IMR-90 (cell line): ENCODE results near the gene MEIKIN. TPM values are rescaled to one million over a fixed set of nuclear protein-coding genes. Genes with fewer than 3 reads are reported as not detected.

Experiments
- ATAC-seq: fragments of 200-7000 bp; cut with Tn5 transposase; 2 replicates; pipeline ENCODE4 v1.9.1; 2020; ENCODE audit warnings: low read depth, mild to moderate bottlenecking, moderate library complexity
- BruUV-seq: library from RNA; stranded (reverse); fragments of 400-500 nt; replicated peaks from 2 replicates; lab custom pipeline; 2021; lab: Mats Ljungman, UMichigan
- CTCF ChIA-PET: fragments of 300-600 bp; formaldehyde crosslinking; extraction: SDS; loops from one replicate; lab custom pipeline; 2021; ENCODE audit warnings: antibody characterized with exemption; lab: Yijun Ruan, JAX
- POLR2A ChIA-PET: fragments of 300-600 bp; sonication (Branson Sonifier 250); formaldehyde crosslinking; loops from one replicate; lab custom pipeline; 2022; ENCODE audit warnings: antibody characterized with exemption; ENCODE audit not compliant: unreplicated experiment; lab: Charles Lee
- DNase-seq: peaks from one replicate; pipeline ENCODE4 v3.0.0; 2013
- H2AFZ ChIP-seq: replicated peaks from 2 replicates; pipeline ENCODE3; 2013; ENCODE audit warnings: low read length, mild to moderate bottlenecking; ENCODE audit not compliant: poor library complexity
- H2AK5ac ChIP-seq: 2 replicates; pipeline ENCODE4 v1.6.1; 2013; ENCODE audit warnings: low read depth, low read length, inconsistent platforms
- H2AK9ac ChIP-seq: replicated peaks from 2 replicates; pipeline ENCODE3; 2013; ENCODE audit warnings: mild to moderate bottlenecking, low read depth, low read length, moderate library complexity; ENCODE audit not compliant: poor library complexity
- H2BK120ac ChIP-seq: 2 replicates; pipeline ENCODE4 v1.6.1; 2013; ENCODE audit warnings: low read depth, low read length, inconsistent platforms
- H2BK15ac ChIP-seq: 3 replicates; pipeline ENCODE4 v1.6.1; 2013; ENCODE audit warnings: low read depth, low read length, inconsistent platforms
- H2BK20ac ChIP-seq: 2 replicates; pipeline ENCODE4 v1.6.1; 2013; ENCODE audit warnings: low read depth, mild to moderate bottlenecking, inconsistent platforms, low read length, moderate library complexity
- H2BK5ac ChIP-seq: 2 replicates; pipeline ENCODE4 v1.6.1; 2013; ENCODE audit warnings: mild to moderate bottlenecking, low read depth, low read length, inconsistent platforms; ENCODE audit not compliant: poor library complexity, severe bottlenecking
- H3K14ac ChIP-seq: replicated peaks from 2 replicates; pipeline ENCODE4 v1.6.1; 2013; ENCODE audit warnings: low read depth, low read length, inconsistent platforms
- H3K18ac ChIP-seq: 2 replicates; pipeline ENCODE4 v1.6.1; 2013; ENCODE audit warnings: low read depth, low read length, control low read depth
- H3K23ac ChIP-seq: 2 replicates; pipeline ENCODE4 v1.6.1; 2013; ENCODE audit warnings: low read depth, low read length, inconsistent platforms
- H3K27ac ChIP-seq: 2 replicates; pipeline ENCODE4 v1.5.1; 2013; ENCODE audit warnings: mild to moderate bottlenecking, control low read depth, low read length; ENCODE audit not compliant: insufficient read depth
- H3K27me3 ChIP-seq: 2 replicates; pipeline ENCODE4 v1.6.1; 2013; ENCODE audit warnings: low read length; ENCODE audit not compliant: control insufficient read depth, insufficient read depth
- H3K36me3 ChIP-seq: 2 replicates; pipeline ENCODE4 v1.6.1; 2013; ENCODE audit warnings: low read length, mixed read lengths; ENCODE audit not compliant: control insufficient read depth, insufficient read depth
- H3K4ac ChIP-seq: 2 replicates; pipeline ENCODE4 v1.6.1; 2013; ENCODE audit warnings: low read depth, low read length, inconsistent platforms
- H3K4me1 ChIP-seq: 2 replicates; pipeline ENCODE4 v1.6.1; 2013; ENCODE audit warnings: low read length, mixed read lengths; ENCODE audit not compliant: control insufficient read depth, insufficient read depth
- H3K4me2 ChIP-seq: 2 replicates; pipeline ENCODE4 v1.6.1; 2013; ENCODE audit warnings: low read depth, mild to moderate bottlenecking, control low read depth, low read length, moderate library complexity
- H3K4me3 ChIP-seq: 2 replicates; pipeline ENCODE4 v1.5.1; 2013; ENCODE audit warnings: low read depth, mild to moderate bottlenecking, control low read depth, low read length, moderate library complexity; ENCODE audit not compliant: insufficient read depth
- H3K56ac ChIP-seq: 2 replicates; pipeline ENCODE4 v1.6.1; 2013; ENCODE audit warnings: low read length, inconsistent platforms; ENCODE audit not compliant: insufficient read depth; ENCODE audit errors: extremely low read depth
- H3K79me1 ChIP-seq, 2 experiments: 2 replicates each; pipeline ENCODE4 v1.6.1; 2013; ENCODE audit warnings: low read length in 2 of 2, inconsistent platforms in 1 of 2, low read depth in 1 of 2
- H3K9ac ChIP-seq: 2 replicates; pipeline ENCODE4 v1.6.1; 2013; ENCODE audit warnings: low read depth, low read length, control low read depth
- H3K9me1 ChIP-seq: 2 replicates; pipeline ENCODE4 v1.6.1; 2013; ENCODE audit warnings: low read length, inconsistent platforms; ENCODE audit not compliant: insufficient read depth
- H3K9me3 ChIP-seq: 2 replicates; pipeline ENCODE4 v1.6.1; 2013; ENCODE audit warnings: low read length; ENCODE audit not compliant: control insufficient read depth, insufficient read depth
- H4K20me1 ChIP-seq: 2 replicates; pipeline ENCODE4 v1.6.1; 2013; ENCODE audit warnings: low read length, inconsistent platforms; ENCODE audit not compliant: insufficient read depth
- H4K5ac ChIP-seq: 2 replicates; pipeline ENCODE4 v1.6.1; 2013; ENCODE audit warnings: mild to moderate bottlenecking, low read depth, low read length, control low read depth
- H4K8ac ChIP-seq, 2 experiments: 2 replicates each; pipeline ENCODE4 v1.6.1; 2013; ENCODE audit warnings: low read depth in 2 of 2, low read length in 2 of 2, control low read depth in 1 of 2, inconsistent platforms in 1 of 2
- H4K91ac ChIP-seq: 2 replicates; pipeline ENCODE4 v1.6.1; 2013; ENCODE audit warnings: low read depth, low read length, inconsistent platforms; ENCODE audit not compliant: insufficient read depth
- BHLHE40 ChIP-seq: fragments of 150-350 bp; IDR thresholded peaks from 2 replicates; pipeline ENCODE4 v1.6.1; 2016; ENCODE audit warnings: mild to moderate bottlenecking, low read depth, low read length
- CEBPB ChIP-seq: IDR thresholded peaks from 2 replicates; pipeline ENCODE4 v1.6.1; 2012; ENCODE audit warnings: low read depth, low read length, improper control_type of control experiment
- CHD1 ChIP-seq: IDR thresholded peaks from 2 replicates; pipeline ENCODE4 v1.6.1; 2012; ENCODE audit warnings: low read depth, low read length, improper control_type of control experiment
- FOS ChIP-seq: fragments of 150-350 bp; IDR thresholded peaks from 2 replicates; pipeline ENCODE4 v1.6.1; 2016; ENCODE audit warnings: low read depth, low read length
- MAFK ChIP-seq: IDR thresholded peaks from 2 replicates; pipeline ENCODE4 v1.6.1; 2012; ENCODE audit warnings: low read depth, low read length, improper control_type of control experiment
- MAZ ChIP-seq: IDR thresholded peaks from 2 replicates; pipeline ENCODE4 v1.6.1; 2012; ENCODE audit warnings: low read depth, mild to moderate bottlenecking, low read length, improper control_type of control experiment, moderate library complexity, borderline replicate concordance
- MXI1 ChIP-seq: IDR thresholded peaks from 2 replicates; pipeline ENCODE4 v1.6.1; 2012; ENCODE audit warnings: low read depth, mild to moderate bottlenecking, low read length, moderate library complexity, borderline replicate concordance
- POLR2A ChIP-seq: IDR thresholded peaks from 2 replicates; pipeline ENCODE4 v1.6.1; 2012; ENCODE audit warnings: mild to moderate bottlenecking, low read depth, low read length
- RAD21 ChIP-seq: IDR thresholded peaks from 2 replicates; pipeline ENCODE4 v1.6.1; 2012; ENCODE audit warnings: low read length, improper control_type of control experiment
- RCOR1 ChIP-seq: IDR thresholded peaks from 2 replicates; pipeline ENCODE4 v1.6.1; 2012; ENCODE audit warnings: mild to moderate bottlenecking, low read length, improper control_type of control experiment; ENCODE audit not compliant: insufficient replicate concordance
- RFX5 ChIP-seq: IDR thresholded peaks from 2 replicates; pipeline ENCODE4 v1.8.0; 2012; ENCODE audit warnings: low read depth, mild to moderate bottlenecking, low read length, moderate library complexity
- SMC3 ChIP-seq: fragments of 150-350 bp; IDR thresholded peaks from 2 replicates; pipeline ENCODE4 v1.6.1; 2016; ENCODE audit warnings: low read depth, mild to moderate bottlenecking, antibody characterized with exemption, low read length, moderate library complexity
- USF2 ChIP-seq: fragments of 150-350 bp; IDR thresholded peaks from 2 replicates; pipeline ENCODE4 v1.6.1; 2017; ENCODE audit warnings: mild to moderate bottlenecking, antibody characterized with exemption, low read length, low read depth
- WGBS, 2 experiments: methylation state at CpG; one replicate each; pipeline versions ENCODE4 v1.1.5 to v1.1.7; 2013; ENCODE audit warnings: missing lambda C conversion rate in 2 of 2; ENCODE audit not compliant: insufficient read length in 1 of 2; ENCODE audit errors: extremely low coverage in 2 of 2; 5-methylcytosine and 5-hydroxymethylcytosine counted together
- dilution Hi-C: fragments of 300-500 bp; cut with HindIII; formaldehyde crosslinking; loops from one replicate; pipeline ENCODE4 v1.14.3; 2018; ENCODE audit warnings: low sequenced_read_pairs; ENCODE audit not compliant: unreplicated experiment
- in situ Hi-C: fragments of 300-500 bp; cut with MboI; formaldehyde crosslinking; loops from 3 replicates; pipeline ENCODE4 v1.14.3; 2019; ENCODE audit warnings: low sequenced_read_pairs, inconsistent platforms, mixed read lengths
- intact Hi-C: fragments of 100-400 bp; cut with micrococcal nuclease; formaldehyde crosslinking; loops from 2 replicates; pipeline ENCODE4 v1.10.0; 2022
- polyA plus RNA-seq, 3 experiments: library from polyadenylated mRNA; depleted of rRNA; stranded (reverse); fragments of >200 nt; gene quantifications; 2 replicates each; pipeline ENCODE4 v1.2.3, GENCODE V29; 2012; ENCODE audit warnings: low replicate concordance in 1 of 3
- total RNA-seq: library from RNA; depleted of rRNA; stranded (reverse); fragments of >200 nt; gene quantifications from 2 replicates; pipeline ENCODE4 v1.2.3, GENCODE V29; 2012
- TF ChIP-seq, protein P1 (sequence below): conservative IDR thresholded peaks from 2 replicates; pipeline ENCODE4 v1.5.1; 2012; ENCODE audit warnings: mild to moderate bottlenecking, low read depth, low read length, improper control_type of control experiment
- TF ChIP-seq, protein P2 (sequence below): fragments of 150-350 bp; IDR thresholded peaks from 2 replicates; pipeline ENCODE4 v1.6.1; 2016; ENCODE audit warnings: low read depth, mild to moderate bottlenecking, low read length, moderate library complexity, borderline replicate concordance

MEIKIN gene
- total and polyA plus RNA-seq, 2 of the 4 experiments (the other 2 are of a cell fraction), result not detected

DNA sequence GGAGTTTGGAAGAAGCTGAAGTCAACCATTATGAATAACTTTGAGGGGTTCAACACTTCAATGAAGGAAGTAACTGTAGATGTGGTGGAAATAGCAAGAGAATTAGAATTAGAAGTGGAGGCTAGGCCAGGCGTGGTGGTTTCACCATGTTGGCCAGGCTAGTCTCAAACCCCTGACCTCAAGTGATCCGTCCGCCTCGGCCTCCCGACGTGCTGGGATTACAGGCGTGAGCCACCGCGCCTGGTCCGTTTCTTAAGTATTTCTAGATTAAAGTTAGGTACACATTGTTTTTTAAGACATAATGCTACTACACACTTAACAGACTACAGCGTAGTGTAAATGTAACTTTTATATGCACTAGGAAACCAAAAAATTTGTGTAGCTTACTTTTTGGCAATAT is 162.7 kb downstream of the MEIKIN start:
- H3K23ac ChIP-seq, result no peak overlapping the region
- dilution Hi-C loops (no loop called here), in situ Hi-C loops (no loop called here), intact Hi-C loops (no loop called here)
- no peaks in the 10 kb centered on the region for H3K27me3 ChIP-seq
- BruUV-seq, result no TSS peak
- peaks cover 27 to 52% of the 10 kb centered on the region in 2 experiments for H3K79me1 ChIP-seq
- H3K36me3 ChIP-seq, result peaks cover 4% of the 10 kb centered on the region; the same call in 1 of the 2 replicates
- H3K4me2 ChIP-seq, result no peak overlapping the region
- H3K9me3 ChIP-seq, result no peaks in the 10 kb centered on the region
- H3K4me3 ChIP-seq, result no peak overlapping the region
- no peak overlapping the region for H2BK120ac ChIP-seq
- H3K14ac ChIP-seq, result no peak overlapping the region
- no peaks in the 10 kb centered on the region; the same call in 1 of the 2 replicates for H3K9me1 ChIP-seq
- no peak overlapping the region for H2BK5ac ChIP-seq
- H2AK9ac ChIP-seq, result no peak overlapping the region
- POLR2A ChIA-PET, result no interaction called here
- ATAC-seq (no peak), DNase-seq (no peak)
- CTCF ChIA-PET, result no interaction called here
- no peak overlapping the region for H2BK20ac ChIP-seq
- 100% methylated on average over 1 of the region's 11 CpGs; no CpG with 5 or more reads in 1 of the 2 experiments for WGBS, 2 experiments
- no peak overlapping the region for H2AFZ ChIP-seq
- TF ChIP-seq SMC3 (no peak), MXI1 (no peak), FOS (no peak), RFX5 (no peak), CHD1 (no peak), MAZ (no peak), RAD21 (no peak), CEBPB (no peak), USF2 (no peak), POLR2A (no peak), BHLHE40 (no peak), RCOR1 (no peak), MAFK (no peak)
- TF ChIP-seq, protein P1, sequence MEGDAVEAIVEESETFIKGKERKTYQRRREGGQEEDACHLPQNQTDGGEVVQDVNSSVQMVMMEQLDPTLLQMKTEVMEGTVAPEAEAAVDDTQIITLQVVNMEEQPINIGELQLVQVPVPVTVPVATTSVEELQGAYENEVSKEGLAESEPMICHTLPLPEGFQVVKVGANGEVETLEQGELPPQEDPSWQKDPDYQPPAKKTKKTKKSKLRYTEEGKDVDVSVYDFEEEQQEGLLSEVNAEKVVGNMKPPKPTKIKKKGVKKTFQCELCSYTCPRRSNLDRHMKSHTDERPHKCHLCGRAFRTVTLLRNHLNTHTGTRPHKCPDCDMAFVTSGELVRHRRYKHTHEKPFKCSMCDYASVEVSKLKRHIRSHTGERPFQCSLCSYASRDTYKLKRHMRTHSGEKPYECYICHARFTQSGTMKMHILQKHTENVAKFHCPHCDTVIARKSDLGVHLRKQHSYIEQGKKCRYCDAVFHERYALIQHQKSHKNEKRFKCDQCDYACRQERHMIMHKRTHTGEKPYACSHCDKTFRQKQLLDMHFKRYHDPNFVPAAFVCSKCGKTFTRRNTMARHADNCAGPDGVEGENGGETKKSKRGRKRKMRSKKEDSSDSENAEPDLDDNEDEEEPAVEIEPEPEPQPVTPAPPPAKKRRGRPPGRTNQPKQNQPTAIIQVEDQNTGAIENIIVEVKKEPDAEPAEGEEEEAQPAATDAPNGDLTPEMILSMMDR, result no peak
- TF ChIP-seq, protein P2, sequence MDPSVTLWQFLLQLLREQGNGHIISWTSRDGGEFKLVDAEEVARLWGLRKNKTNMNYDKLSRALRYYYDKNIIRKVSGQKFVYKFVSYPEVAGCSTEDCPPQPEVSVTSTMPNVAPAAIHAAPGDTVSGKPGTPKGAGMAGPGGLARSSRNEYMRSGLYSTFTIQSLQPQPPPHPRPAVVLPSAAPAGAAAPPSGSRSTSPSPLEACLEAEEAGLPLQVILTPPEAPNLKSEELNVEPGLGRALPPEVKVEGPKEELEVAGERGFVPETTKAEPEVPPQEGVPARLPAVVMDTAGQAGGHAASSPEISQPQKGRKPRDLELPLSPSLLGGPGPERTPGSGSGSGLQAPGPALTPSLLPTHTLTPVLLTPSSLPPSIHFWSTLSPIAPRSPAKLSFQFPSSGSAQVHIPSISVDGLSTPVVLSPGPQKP, result no peak
- H3K9ac ChIP-seq, result no peak overlapping the region
- H3K4ac ChIP-seq, result no peak overlapping the region
- no peak overlapping the region for H3K18ac ChIP-seq
- H3K4me1 ChIP-seq, result 0 out of 2 replicates have a peak, but pooled peaks cover 2% of the 10 kb centered on the region
- H4K8ac ChIP-seq, result no peak overlapping the region
- H4K20me1 ChIP-seq, result peaks cover 70% of the 10 kb centered on the region
- no peak overlapping the region for H3K56ac ChIP-seq
- no peak overlapping the region for H4K5ac ChIP-seq
- H2AK5ac ChIP-seq, result no peak overlapping the region
- H4K91ac ChIP-seq, result no peak overlapping the region
- no peak overlapping the region for H2BK15ac ChIP-seq
- H3K27ac ChIP-seq, result no peak overlapping the region
